Bronchial epithelial cell (primary cell): Measurements from ENCODE around the gene TMTC4. TPM values are rescaled to one million over a fixed set of nuclear protein-coding genes. Genes with fewer than 3 reads are reported as not detected.

Experiments
- DNase-seq: peaks from one replicate; pipeline ENCODE4 v3.0.0-alpha.2; 2010; ENCODE audit warnings: low read depth
- FAIRE-seq: peaks from 2 replicates; lab custom pipeline; 2011; peaks lifted over from hg19 to GRCh38; lab: Jason Lieb, UNC
- H3K27me3 ChIP-seq: 2 replicates; pipeline ENCODE4 v1.5.1; 2011; ENCODE audit warnings: low read length; ENCODE audit not compliant: control insufficient read depth, insufficient read depth
- H3K36me3 ChIP-seq: 2 replicates; pipeline ENCODE4 v1.5.1; 2011; ENCODE audit warnings: low read length; ENCODE audit not compliant: control insufficient read depth, insufficient read depth
- H3K4me3 ChIP-seq: 2 replicates; pipeline ENCODE4 v1.5.1; 2011; ENCODE audit warnings: mild to moderate bottlenecking, low read depth, low read length, control low read depth
- total RNA-seq: library from RNA; depleted of rRNA; stranded (reverse); fragments of >200 nt; gene quantifications from 2 replicates; pipeline ENCODE4 v1.2.1, GENCODE V29; 2014
- TF ChIP-seq, protein P1 (sequence below): IDR thresholded peaks from 2 replicates; pipeline ENCODE4 v1.5.1; 2011; ENCODE audit warnings: mild to moderate bottlenecking, moderate library complexity, low read length, control low read depth, inconsistent platforms; ENCODE audit not compliant: insufficient read depth, severe bottlenecking

TMTC4 gene
- total RNA-seq, 1 donor from 2014 or later, result 17.1 TPM

DNA sequence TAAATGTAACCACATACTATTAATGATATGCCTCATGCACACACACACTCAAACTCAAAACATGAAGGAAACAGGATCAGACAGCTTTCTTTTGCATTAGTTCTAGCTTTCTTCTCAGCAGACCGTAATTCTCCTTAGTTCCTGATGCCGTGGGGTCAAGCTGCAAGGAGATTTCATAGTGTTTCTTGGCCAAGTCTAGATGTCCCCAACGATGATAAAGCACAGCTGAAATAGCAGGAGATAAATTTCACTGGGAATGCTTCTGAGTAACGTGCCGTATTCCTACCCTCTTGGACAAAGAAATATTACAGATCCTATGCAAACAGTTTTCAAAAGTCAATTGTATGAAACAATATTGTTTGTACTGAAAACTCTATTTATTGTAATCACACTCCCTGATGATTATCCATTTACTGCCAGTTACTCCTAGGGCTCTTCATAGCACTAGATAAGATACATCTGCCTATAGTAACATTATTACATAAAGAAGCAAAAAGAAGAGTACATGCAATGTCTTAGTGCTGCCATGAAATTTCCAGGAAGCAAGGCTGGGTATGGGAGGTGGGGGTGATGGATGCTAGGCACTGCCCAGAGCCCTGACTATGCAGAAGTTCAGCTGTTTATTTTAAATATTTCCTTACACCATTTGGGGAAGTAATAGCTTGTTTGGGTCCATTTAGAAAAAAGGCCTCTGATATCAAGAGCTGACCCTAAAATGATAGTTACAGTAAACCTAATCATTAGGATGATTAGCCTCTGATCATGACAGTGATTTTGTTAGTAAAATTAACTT is 69.5 kb downstream of the TMTC4 start:
- Histone ChIP-seq H3K36me3 (no peaks in the 10 kb centered on the region), H3K4me3 (no peak overlapping the region), H3K27me3 (no peaks in the 10 kb centered on the region)
- no peak for FAIRE-seq
- TF ChIP-seq, protein P1, sequence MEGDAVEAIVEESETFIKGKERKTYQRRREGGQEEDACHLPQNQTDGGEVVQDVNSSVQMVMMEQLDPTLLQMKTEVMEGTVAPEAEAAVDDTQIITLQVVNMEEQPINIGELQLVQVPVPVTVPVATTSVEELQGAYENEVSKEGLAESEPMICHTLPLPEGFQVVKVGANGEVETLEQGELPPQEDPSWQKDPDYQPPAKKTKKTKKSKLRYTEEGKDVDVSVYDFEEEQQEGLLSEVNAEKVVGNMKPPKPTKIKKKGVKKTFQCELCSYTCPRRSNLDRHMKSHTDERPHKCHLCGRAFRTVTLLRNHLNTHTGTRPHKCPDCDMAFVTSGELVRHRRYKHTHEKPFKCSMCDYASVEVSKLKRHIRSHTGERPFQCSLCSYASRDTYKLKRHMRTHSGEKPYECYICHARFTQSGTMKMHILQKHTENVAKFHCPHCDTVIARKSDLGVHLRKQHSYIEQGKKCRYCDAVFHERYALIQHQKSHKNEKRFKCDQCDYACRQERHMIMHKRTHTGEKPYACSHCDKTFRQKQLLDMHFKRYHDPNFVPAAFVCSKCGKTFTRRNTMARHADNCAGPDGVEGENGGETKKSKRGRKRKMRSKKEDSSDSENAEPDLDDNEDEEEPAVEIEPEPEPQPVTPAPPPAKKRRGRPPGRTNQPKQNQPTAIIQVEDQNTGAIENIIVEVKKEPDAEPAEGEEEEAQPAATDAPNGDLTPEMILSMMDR, result no peak
- no peak for DNase-seq

DNA sequence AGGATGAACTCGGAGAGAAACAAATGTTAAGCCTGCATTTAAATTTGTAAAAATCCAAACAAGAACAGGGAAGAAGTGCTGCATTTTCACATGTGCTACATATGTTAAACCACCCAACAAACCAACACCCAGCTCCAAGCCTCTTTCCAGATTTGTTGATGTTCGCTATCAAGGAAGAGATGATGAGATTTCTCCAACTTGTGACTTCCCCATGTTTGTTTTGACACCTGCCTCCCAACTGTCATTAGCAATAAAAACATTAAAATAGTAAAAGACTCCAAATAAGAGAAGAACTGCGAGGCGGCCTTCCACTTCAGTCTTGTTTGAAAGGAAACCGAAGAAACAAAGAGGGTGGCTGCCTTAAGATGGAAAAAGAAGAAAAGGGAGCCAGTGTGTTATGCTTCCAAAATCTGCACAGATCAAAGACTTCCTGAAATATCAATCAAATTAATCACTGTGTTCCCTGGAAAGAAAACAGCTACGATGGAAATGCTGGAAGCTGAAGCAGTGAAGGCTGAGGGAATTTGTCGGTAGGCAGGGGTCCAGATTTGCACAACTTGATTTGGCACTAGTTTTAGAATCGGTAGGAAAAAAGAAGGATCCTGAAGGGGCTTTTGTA is 72.0 kb downstream of the TMTC4 start:
- Histone ChIP-seq H3K4me3 (no peak overlapping the region), H3K36me3 (no peaks in the 10 kb centered on the region), H3K27me3 (no peaks in the 10 kb centered on the region)
- TF ChIP-seq, protein P1, result no peak
- FAIRE-seq, result no peak
- DNase-seq, result no peak

DNA sequence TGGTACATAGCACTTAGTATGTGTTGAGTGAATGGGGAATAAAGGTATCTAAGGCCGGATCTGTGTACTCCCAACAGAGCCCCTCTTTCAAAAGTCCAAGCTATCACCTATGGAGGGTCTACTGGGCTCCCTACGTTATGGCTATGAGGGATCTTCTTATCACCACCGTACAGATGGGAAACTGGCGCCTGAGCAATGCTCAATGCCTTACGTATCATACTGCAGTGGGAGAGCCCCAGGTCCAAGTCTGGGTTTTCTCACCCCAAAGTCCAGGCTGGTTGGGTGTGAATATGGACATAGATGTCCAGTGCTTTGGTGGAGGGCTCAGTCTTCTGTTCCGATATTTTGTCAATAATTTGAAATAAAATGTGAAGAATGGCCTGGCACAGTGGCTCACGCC is 72.9 kb downstream of the TMTC4 start:
- no peak for DNase-seq
- FAIRE-seq, result no peak
- TF ChIP-seq, protein P1, result no peak
- H3K27me3 ChIP-seq, result no peaks in the 10 kb centered on the region
- no peaks in the 10 kb centered on the region for H3K36me3 ChIP-seq
- no peak overlapping the region for H3K4me3 ChIP-seq

DNA sequence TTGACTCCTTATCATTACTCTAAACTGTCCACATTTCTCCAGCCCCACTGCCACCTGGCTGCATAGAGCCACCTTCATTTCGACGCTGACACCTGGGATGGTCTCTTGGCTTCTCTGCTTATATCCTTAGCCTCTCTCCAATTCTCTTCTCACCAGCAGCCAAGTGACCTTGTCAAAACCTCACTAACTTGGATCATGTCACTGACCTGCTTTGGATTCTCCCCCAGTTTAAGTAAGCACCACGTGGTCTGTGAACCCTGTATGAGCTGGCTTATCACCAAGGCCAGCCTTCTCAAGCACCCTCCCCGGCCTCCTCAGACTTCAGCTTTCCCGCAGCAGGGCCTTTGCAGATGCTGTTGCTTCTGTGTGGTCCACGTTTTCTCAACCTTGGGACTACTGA is 73.7 kb downstream of the TMTC4 start:
- DNase-seq, result no peak
- no peaks in the 10 kb centered on the region for H3K27me3 ChIP-seq
- no peak for FAIRE-seq
- TF ChIP-seq, protein P1, result no peak
- no peaks in the 10 kb centered on the region for H3K36me3 ChIP-seq
- H3K4me3 ChIP-seq, result no peak overlapping the region

DNA sequence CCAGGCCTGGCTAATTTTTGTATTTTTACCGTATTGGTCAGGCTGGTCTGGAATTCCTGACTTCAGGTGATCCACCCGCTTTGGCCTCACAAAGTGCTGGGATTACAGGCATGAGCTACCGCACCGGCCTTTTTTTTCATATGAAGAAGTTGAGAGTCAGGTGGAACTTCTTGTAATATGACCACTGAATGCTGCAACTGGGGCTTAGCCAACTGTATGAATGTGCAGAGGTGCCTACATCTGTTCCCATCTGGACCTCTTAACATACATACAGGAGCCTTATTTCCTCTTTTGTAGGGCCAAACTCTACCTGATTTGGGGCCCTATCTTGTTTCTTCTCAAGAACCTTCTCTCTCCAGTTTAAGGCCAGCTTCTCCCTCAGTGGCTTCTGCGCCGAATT is 74.1 kb downstream of the TMTC4 start:
- TF ChIP-seq, protein P1, result no peak
- Histone ChIP-seq H3K4me3 (no peak overlapping the region), H3K27me3 (no peaks in the 10 kb centered on the region), H3K36me3 (no peaks in the 10 kb centered on the region)
- DNase-seq, result no peak
- no peak for FAIRE-seq
